ENCODE results near the gene TESMIN.

Gene TESMIN

GRCh38 chr11:68761801-68762200 is 10.5 kb upstream of the TESMIN start:
- no peak for FAIRE-seq

DNA sequence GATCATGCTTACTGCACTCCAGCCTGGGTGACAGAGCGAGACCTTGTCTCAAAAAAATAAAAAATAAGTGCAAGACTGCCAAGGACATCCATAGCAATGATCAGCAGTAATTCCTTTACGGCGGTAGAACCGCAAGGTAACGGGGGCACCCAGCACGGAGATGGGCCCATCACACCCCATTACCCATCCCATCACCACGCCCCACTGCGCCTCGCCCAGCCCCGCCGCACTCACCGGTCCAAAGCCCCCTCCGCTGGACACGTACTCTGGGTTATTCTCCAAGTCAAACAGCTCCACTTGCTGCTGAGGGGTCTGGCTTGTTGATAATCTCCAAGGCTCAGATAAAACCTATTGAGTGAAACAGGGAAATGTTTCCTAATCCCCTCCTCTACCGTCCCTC is 8.7 kb upstream of the TESMIN start:
- FAIRE-seq, result no peak

GRCh38 chr11:68757711-68758110 is 6.4 kb upstream of the TESMIN start:
- no peak for FAIRE-seq

DNA sequence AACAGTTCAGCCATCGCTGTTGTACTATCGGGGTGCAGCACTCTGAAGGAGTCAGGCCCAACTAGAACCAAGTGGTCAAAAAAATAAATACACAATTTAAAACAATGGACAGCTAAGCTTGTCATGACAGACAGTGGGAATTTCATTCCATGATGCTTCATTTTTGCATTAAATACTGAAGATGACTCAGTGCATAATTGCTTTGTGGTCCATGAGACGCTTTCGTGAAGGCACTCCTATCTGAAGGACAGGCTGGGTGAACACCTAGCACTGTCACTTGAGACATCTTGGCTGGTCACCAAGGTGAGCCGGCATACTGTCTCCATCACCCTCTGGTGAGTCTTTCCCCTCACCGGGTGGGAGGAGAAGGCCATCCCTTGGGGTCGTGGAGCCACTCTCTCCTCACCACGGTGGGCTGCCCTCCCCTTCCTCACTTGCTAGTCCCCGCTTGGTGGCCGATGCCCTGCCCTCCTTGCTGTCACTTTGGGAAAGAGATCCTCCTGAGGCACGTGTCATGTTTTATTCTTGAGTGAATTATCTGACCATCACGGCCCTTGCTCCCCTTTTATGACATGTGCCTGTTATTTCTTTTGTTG is 4.9 kb upstream of the TESMIN start:
- FAIRE-seq, result no peak

DNA sequence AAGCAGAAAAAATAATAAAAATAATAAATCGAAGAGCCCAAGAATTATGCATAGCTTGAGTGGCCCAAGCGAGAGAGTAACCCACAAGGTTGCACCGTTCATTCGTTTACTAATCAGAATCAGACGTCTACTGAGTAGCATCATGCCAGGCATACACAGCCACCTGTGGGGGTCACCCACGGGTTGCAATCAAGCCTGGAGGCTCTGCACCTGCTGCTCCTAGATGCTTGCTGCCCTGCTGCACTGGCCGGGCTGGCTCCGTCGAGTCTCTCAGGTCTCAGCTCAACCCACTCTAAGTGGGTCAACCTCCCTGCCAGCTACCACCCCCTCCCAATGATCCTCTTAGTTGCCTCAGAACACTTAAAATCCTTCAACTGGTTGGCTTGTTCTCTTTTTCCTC is 2.0 kb upstream of the TESMIN start:
- no peak for FAIRE-seq

DNA sequence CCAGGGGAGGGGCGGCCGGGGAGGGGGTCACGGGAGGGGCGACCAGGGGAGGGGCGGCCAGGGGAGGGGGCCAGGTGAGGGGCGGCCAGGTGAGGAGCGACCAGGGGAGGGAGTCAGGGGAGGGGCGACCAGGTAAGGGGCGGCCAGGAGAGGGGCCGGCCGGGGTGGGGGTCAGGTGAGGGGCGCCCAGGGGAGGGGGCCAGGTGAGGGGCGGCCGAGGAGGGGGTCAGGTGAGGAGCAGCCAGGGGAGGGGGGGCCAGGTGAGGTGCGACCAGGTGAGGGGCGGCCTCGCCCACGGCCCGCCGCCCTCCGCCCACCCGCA is 355 bp downstream of the TESMIN start:
- FAIRE-seq, result no peak

DNA sequence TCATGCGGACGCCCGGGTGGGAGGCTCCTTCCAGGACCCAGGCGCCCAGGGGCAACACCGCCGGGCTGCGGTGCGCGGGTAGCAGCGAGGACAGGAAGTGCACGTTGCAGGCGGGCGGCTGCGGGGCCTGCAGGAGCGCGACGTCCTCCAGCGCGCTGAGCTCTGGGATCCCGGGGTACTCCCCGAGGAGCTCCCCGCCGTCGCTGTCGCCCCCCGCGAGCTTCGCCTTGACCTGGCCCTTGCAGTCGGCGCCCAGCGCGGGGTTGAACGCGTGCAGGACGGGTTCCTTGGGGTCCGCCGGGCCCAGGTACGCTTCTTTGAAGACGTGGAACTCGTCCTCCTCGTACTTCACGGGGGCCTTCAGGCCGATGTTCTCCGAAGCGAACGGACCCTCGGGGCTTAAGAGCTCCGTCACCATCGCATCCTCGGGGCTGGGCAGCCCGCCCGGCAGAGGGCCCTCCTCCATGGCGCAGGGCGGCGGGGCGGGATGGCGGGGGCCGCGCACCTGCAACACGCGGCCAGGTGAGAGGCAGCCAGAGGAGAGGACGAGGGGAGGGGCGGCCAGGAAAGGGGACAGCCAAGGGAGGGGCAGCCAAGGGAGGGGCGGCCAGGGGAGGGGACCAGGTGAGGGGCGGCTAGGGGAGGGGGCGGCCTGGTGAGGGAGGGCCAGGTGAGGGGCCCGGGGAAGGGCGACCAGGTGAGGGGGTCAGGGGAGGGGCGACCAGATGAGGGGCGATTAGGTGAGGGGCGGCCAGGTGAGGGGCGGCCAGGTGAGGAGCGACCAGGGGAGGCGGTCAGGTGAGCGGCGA is 921 bp downstream of the TESMIN start:
- no peak for FAIRE-seq

DNA sequence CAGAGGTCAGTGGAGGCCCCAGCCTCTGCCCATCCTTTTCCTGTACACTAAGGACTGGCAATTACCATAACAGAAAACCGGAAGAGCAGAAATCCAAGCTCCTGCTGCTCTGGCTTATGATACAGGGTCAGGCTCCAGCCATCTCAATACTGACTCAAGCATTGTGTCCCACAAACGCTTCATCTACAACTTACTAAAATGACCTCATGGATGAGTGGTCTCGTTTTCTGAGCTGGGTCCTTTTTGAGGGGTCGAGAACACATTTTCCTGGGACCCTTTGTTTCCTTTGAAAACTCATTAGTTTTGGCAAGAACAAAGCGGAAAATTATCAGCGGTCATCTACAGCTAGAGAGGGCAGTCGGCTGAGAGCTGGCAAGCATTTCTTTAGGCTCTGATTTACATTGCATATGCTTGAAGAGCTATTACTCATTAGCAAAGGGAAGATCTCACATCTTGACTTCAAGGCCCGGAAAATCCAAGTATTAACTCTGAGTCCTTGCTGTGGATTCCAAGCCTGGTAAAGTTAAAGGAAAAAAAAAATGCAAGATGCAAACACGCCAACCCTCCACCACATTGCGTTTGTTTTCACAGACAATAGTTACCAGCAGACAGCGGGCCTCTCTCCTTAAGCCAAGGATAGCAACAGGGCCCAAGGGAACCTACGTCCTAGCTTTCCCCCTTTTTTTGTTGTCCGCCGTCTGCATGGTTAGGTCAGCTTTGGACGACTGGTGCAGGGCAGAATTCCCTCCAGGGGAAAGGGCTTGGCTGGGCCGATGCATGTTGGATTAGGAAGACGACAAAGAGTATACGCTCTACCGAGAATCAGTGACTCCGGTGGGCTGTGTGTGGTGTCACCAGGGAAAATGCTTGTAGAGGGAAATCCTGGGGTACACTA is 1.8 kb downstream of the TESMIN start:
- no peak for FAIRE-seq

GRCh38 chr11:68748061-68748460 is 3.3 kb downstream of the TESMIN start:
- FAIRE-seq, result no peak

- no peak for FAIRE-seq
These were observed 7.8 kb downstream of the TESMIN start for GRCh38 chr11:68743539-68743938.

- no peak for FAIRE-seq
These were observed 9.9 kb downstream of the TESMIN start for GRCh38 chr11:68741463-68741862.

- FAIRE-seq, result no peak
These were observed 15.7 kb downstream of the TESMIN start for GRCh38 chr11:68735646-68736045.

GRCh38 chr11:68735125-68735524 is 16.2 kb downstream of the TESMIN start:
- FAIRE-seq, result no peak

- FAIRE-seq, result no peak
These were observed 17.2 kb downstream of the TESMIN start for GRCh38 chr11:68734111-68734510.

- FAIRE-seq, result no peak
These were observed 23.5 kb downstream of the TESMIN start for GRCh38 chr11:68727783-68728182.

DNA sequence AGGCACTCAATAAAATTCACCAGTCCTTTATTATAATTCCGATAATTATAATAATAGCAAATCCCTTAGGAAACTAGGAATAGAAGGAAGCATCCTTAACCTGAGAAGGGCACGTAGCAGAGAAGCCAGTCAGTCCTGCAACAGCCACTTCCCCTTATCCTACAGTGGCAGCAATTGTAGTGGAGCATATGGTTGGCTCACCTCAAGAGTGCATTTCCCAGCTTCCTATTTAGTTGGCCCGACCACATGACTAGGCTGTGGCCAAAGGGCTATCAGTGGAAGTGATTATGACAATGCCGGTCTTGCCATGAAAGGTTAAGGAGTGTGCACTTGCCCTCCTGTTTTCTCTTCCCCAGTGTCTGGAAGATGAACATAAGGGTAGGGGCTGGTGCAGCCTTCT is 27.0 kb downstream of the TESMIN start:
- no peak for FAIRE-seq

- FAIRE-seq, result no peak
These were observed 29.2 kb downstream of the TESMIN start for GRCh38 chr11:68722143-68722542.

GRCh38 chr11:68721075-68721474 is 30.2 kb downstream of the TESMIN start:
- no peak for FAIRE-seq

- no peak for FAIRE-seq
These were observed 35.7 kb downstream of the TESMIN start for GRCh38 chr11:68715456-68716122.

DNA sequence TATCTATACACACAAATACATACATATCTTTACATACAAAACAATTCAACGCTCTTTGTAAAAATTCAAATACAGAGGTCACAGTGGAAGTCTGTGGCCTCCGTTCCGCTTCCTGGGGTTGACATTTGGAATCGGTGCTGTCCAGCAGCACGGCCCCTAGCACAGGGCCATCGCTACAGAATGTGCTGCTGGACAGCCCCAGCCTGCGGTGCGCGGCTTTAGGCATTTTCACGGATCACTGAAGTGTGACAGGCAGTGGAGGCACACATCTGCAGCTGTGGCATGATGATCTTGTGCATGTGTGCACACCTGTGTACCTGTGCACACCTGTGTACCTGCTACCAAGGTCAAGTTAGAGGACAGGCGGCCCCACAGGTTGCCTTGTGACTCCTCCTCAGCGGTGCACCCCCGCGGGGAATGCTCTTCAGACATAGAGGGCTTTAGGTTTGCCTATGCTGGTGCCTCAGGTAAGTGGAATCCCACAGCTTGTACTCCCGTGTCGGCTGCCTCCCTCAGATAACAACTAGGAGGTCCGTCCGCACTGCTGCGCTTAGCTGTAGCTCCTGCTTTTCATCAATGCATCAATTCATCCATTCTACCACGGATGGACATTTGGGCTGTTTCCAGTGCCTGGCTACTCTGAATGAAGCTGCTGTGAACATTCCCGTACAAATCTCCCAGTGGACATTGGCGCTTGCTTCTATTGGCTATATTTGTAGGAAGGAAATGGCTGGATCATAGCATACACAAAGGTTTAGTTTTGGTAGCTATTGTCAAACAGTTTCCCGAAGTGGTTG is 37.1 kb downstream of the TESMIN start:
- no peak for FAIRE-seq

DNA sequence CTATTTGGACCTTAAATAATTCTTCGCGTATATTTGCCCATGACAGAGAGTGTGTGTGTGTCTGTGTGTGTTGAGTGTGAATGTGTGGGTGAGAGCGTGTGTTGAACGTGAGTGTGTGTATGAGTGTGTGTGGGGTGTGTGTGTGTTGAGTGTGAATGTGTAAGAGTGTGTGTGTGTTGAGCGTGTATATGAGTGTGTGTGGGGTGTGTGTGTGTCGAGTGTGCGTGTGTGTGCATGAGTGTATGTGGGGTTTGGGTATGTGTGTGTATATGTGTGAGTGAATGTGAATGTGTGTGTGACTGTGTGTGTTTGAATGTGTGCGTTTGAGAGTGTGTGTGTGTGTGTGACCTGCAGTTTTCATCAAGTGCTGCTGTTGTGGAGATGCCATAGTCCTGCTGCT is 40.2 kb downstream of the TESMIN start:
- FAIRE-seq, result no peak

GRCh38 chr11:68710409-68710808 is 40.9 kb downstream of the TESMIN start:
- FAIRE-seq, result no peak
